MM.1S (cell line): Measurements from ENCODE around the gene XRCC5.

Experiments
- DNase-seq: peaks from one replicate; pipeline ENCODE4 v3.0.0-alpha.2; 2015
- H2AFZ ChIP-seq: fragments of 300-600 bp; sonication (generic); 2 replicates; pipeline ENCODE4 v1.6.0; 2016; ENCODE audit warnings: antibody characterized with exemption, low read length
- H3F3A ChIP-seq: fragments of 300-600 bp; sonication (generic); 2 replicates; pipeline ENCODE4 v1.6.1; 2016; ENCODE audit warnings: mild to moderate bottlenecking, antibody characterized with exemption, low read length, moderate library complexity, mixed read lengths; ENCODE audit not compliant: insufficient read depth
- H3K27ac ChIP-seq: fragments of 300-600 bp; sonication (generic); 2 replicates; pipeline ENCODE4 v1.5.1; 2016; ENCODE audit warnings: mild to moderate bottlenecking, low read length
- H3K27me3 ChIP-seq: fragments of 300-600 bp; sonication (generic); replicated peaks from 2 replicates; pipeline ENCODE4 v1.6.0; 2016; ENCODE audit warnings: low read length; ENCODE audit not compliant: insufficient read depth
- H3K36me3 ChIP-seq: fragments of 300-600 bp; sonication (generic); replicated peaks from 2 replicates; pipeline ENCODE4 v1.6.1; 2016; ENCODE audit warnings: mild to moderate bottlenecking, low read length, mixed read lengths; ENCODE audit not compliant: insufficient read depth
- H3K4me1 ChIP-seq: fragments of 300-600 bp; sonication (generic); 2 replicates; pipeline ENCODE4 v1.6.1; 2016; ENCODE audit warnings: low read length, mixed read lengths
- H3K4me2 ChIP-seq: fragments of 300-600 bp; sonication (generic); 2 replicates; pipeline ENCODE4 v1.6.0; 2016; ENCODE audit warnings: low read depth, low read length
- H3K4me3 ChIP-seq: fragments of 300-600 bp; sonication (generic); 2 replicates; pipeline ENCODE4 v1.5.1; 2016; ENCODE audit warnings: low read length, mixed read lengths
- H3K79me2 ChIP-seq: fragments of 300-600 bp; sonication (generic); 2 replicates; pipeline ENCODE4 v1.6.1; 2016; ENCODE audit warnings: mixed run types, low read length, mixed read lengths
- H3K9ac ChIP-seq: fragments of 300-600 bp; sonication (generic); 2 replicates; pipeline ENCODE4 v1.6.1; 2016; ENCODE audit warnings: low read length, mixed read lengths
- H3K9me2 ChIP-seq: fragments of 300-600 bp; sonication (generic); replicated peaks from 2 replicates; pipeline ENCODE4 v1.6.1; 2016; ENCODE audit warnings: mild to moderate bottlenecking, low read length, mixed read lengths; ENCODE audit not compliant: insufficient read depth
- H3K9me3 ChIP-seq: fragments of 300-600 bp; sonication (generic); replicated peaks from 2 replicates; pipeline ENCODE4 v1.6.1; 2016; ENCODE audit warnings: mild to moderate bottlenecking, low read length, mixed read lengths; ENCODE audit not compliant: insufficient read depth
- H4K20me1 ChIP-seq: fragments of 300-600 bp; sonication (generic); 2 replicates; pipeline ENCODE4 v1.6.1; 2016; ENCODE audit warnings: mild to moderate bottlenecking, low read length, moderate library complexity, mixed read lengths; ENCODE audit not compliant: insufficient read depth
- CTCF ChIP-seq: fragments of 300-600 bp; sonication (generic); IDR thresholded peaks from 2 replicates; pipeline ENCODE4 v1.5.1; 2016; ENCODE audit warnings: antibody characterized with exemption, low read length, mixed read lengths
- EZH2 ChIP-seq: fragments of 300-600 bp; sonication (generic); optimal IDR thresholded peaks from 2 replicates; pipeline ENCODE3; 2017; ENCODE audit warnings: low read depth, mild to moderate bottlenecking, antibody characterized with exemption, low read length, mixed read lengths
- EZH2phosphoT487 ChIP-seq: fragments of 300-600 bp; sonication (generic); IDR thresholded peaks from 2 replicates; pipeline ENCODE4 v1.6.1; 2018; ENCODE audit warnings: antibody characterized with exemption, low read length

The XRCC5 gene

GRCh38 chr2:216161967-216162366 is 52.8 kb downstream of the XRCC5 start:
- no peak overlapping the region for H3K9ac ChIP-seq
- H3F3A ChIP-seq = no peaks in the 10 kb centered on the region; the same call in 1 of the 2 replicates
- peaks cover 21% of the 10 kb centered on the region; the same call in 1 of the 2 replicates for H3K36me3 ChIP-seq
- DNase-seq = no peak
- H3K4me1 ChIP-seq = peaks cover 9% of the 10 kb centered on the region
- no peak overlapping the region for H3K4me3 ChIP-seq
- H2AFZ ChIP-seq = no peak overlapping the region
- H3K9me2 ChIP-seq = no peaks in the 10 kb centered on the region
- no peak overlapping the region for H3K27ac ChIP-seq
- TF ChIP-seq EZH2 = no peak
- no peak for TF ChIP-seq EZH2phosphoT487
- TF ChIP-seq CTCF = no peak
- no peaks in the 10 kb centered on the region for H4K20me1 ChIP-seq
- no peak overlapping the region for H3K4me2 ChIP-seq
- H3K79me2 ChIP-seq = peaks cover 85% of the 10 kb centered on the region
- no peaks in the 10 kb centered on the region for H3K27me3 ChIP-seq
- H3K9me3 ChIP-seq = no peaks in the 10 kb centered on the region

GRCh38 chr2:216163518-216163917 is 54.4 kb downstream of the XRCC5 start:
- Histone ChIP-seq H3K79me2 (peaks cover 88% of the 10 kb centered on the region), H3K27ac (no peak overlapping the region), H3K4me3 (no peak overlapping the region), H3K27me3 (no peaks in the 10 kb centered on the region), H3K36me3 (peaks cover 26% of the 10 kb centered on the region; the same call in 1 of the 2 replicates), H3K9ac (no peak overlapping the region), H4K20me1 (no peaks in the 10 kb centered on the region), H2AFZ (no peak overlapping the region), H3F3A (no peaks in the 10 kb centered on the region; the same call in 1 of the 2 replicates), H3K9me2 (no peaks in the 10 kb centered on the region), H3K9me3 (no peaks in the 10 kb centered on the region), H3K4me1 (peaks cover 9% of the 10 kb centered on the region), H3K4me2 (no peak overlapping the region)
- TF ChIP-seq CTCF (no peak), EZH2phosphoT487 (no peak)
- no peak for DNase-seq

- Histone ChIP-seq H3K4me3 (no peak overlapping the region), H3K27me3 (no peaks in the 10 kb centered on the region), H3K27ac (no peak overlapping the region), H3K9ac (no peak overlapping the region), H3K9me3 (no peaks in the 10 kb centered on the region), H4K20me1 (no peaks in the 10 kb centered on the region), H3K9me2 (no peaks in the 10 kb centered on the region), H3K4me2 (no peak overlapping the region), H3K4me1 (peaks cover 9% of the 10 kb centered on the region), H3K36me3 (peaks cover 32% of the 10 kb centered on the region), H2AFZ (no peak overlapping the region), H3F3A (no peaks in the 10 kb centered on the region; the same call in 1 of the 2 replicates), H3K79me2 (peaks cover 91% of the 10 kb centered on the region)
- TF ChIP-seq CTCF (no peak), EZH2 (no peak), EZH2phosphoT487 (no peak)
- DNase-seq = no peak
Observed at GRCh38 chr2:216164087-216164486, 54.9 kb downstream of the XRCC5 start.
